ENCODE measurements around the gene LDLRAD4.
"Not testable (repeated sequence)": the region's sequence is repeated elsewhere in the genome, so short reads cannot be mapped to it uniquely, and the experiment has no call there.

LDLRAD4 gene

DNA sequence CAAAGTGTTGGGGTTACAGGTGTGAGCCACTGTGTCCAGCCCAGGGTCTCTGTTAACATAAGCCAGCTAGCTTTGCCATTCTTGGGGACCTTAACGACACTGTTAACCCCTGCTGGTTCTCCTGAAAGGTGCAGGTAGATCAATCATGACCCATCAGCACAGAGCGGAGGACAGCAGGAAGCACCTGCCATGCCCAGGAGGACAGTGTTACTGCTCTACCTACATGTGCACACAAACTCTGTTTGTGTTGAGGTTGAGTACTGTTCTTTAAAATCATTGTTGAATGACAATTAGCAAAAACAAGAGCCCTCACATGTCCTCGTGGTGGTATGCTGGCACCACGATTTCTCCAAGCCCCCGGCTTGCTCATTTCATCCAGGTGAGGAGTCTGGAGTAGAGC, 386.9 kb downstream of the LDLRAD4 start:
- Histone ChIP-seq H3K9ac (ENCODE audit: low read length) (no peak overlapping the region), H2BK120ac (ENCODE audit: low read depth, low read length) (no peak overlapping the region), H2BK15ac (ENCODE audit: low read depth, poor library complexity, severe bottlenecking) (no peak overlapping the region), H3K27ac (ENCODE audit: low read length, poor library complexity, severe bottlenecking) (no peak overlapping the region), H2BK12ac (ENCODE audit: low read length in 2 of 2) (no peak overlapping the region), H3K4me1 (ENCODE audit: control insufficient read depth, insufficient read depth, low read depth, low read length) (no peaks in the 10 kb centered on the region), H3K27me3 (ENCODE audit: control insufficient read depth in 1 of 2, insufficient read depth in 1 of 2, low read length in 2 of 2) (peaks cover 0 to 17% of the 10 kb centered on the region in 2 experiments), H2BK5ac (ENCODE audit: low read depth, low read length, poor library complexity, severe bottlenecking) (no peak overlapping the region), H3K4me3 (ENCODE audit: insufficient read depth in 1 of 2, low read depth in 1 of 2, low read length in 2 of 2) (no peak overlapping the region), H3K4me2 (ENCODE audit: low read length, poor library complexity, severe bottlenecking) (no peak overlapping the region), H3K23ac (ENCODE audit: low read length in 2 of 2) (no peak overlapping the region), H3K9me3 (ENCODE audit: control insufficient read depth, low read length) (no peaks in the 10 kb centered on the region), H3K79me1 (replicated peaks; ENCODE audit: low read length, poor library complexity, severe bottlenecking) (no peaks in the 10 kb centered on the region), H2AK5ac (ENCODE audit: low read length, severe bottlenecking) (no peak overlapping the region), H4K91ac (ENCODE audit: low read length) (no peak overlapping the region), H3K4ac (ENCODE audit: low read depth in 1 of 2, low read length in 2 of 2) (no peak overlapping the region), H3K14ac (ENCODE audit: low read length in 2 of 2) (no peak overlapping the region), H2AFZ (ENCODE audit: low read depth, low read length) (no peak overlapping the region), H4K8ac (ENCODE audit: low read length) (no peak overlapping the region), H3K18ac (ENCODE audit: low read depth in 1 of 2, low read length in 2 of 2) (no peak overlapping the region), H3K36me3 (ENCODE audit: control insufficient read depth in 1 of 2, insufficient read depth in 2 of 2, low read depth in 1 of 2, low read length in 2 of 2) (no peaks in the 10 kb centered on the region)
- 84% methylated on average over 5 of the region's 5 CpGs for WGBS
- no peak for DNase-seq

DNA sequence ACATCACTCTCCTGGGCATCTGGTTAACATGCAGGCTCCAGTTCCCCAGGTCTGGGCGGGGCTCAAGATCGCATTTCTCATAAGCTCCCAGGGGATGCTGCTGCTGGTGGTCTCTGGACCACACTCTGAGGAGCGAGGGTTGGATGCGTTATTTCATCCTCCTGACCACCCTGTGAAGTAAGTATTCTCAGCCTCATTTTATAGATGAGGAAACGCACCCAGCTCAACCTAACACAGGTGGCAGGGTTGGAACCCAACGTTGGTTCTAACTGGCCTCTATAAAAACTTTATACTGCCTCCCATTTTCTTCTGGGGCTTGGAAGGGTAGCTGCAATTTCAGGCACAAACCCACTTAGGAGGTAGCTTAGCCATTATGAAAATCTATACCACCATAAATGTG, 387.3 kb downstream of the LDLRAD4 start:
- no peak overlapping the region for H3K18ac ChIP-seq (ENCODE audit: low read depth in 1 of 2, low read length in 2 of 2)
- H3K9me3 ChIP-seq (ENCODE audit: control insufficient read depth, low read length) = no peaks in the 10 kb centered on the region
- H3K36me3 ChIP-seq (ENCODE audit: control insufficient read depth in 1 of 2, insufficient read depth in 2 of 2, low read depth in 1 of 2, low read length in 2 of 2) = no peaks in the 10 kb centered on the region
- WGBS = 78% methylated on average over 6 of the region's 6 CpGs
- H3K23ac ChIP-seq (ENCODE audit: low read length in 2 of 2) = no peak overlapping the region
- H3K27ac ChIP-seq (ENCODE audit: low read length, poor library complexity, severe bottlenecking) = no peak overlapping the region
- no peak overlapping the region for H2BK120ac ChIP-seq (ENCODE audit: low read depth, low read length)
- no peak overlapping the region for H3K4me2 ChIP-seq (ENCODE audit: low read length, poor library complexity, severe bottlenecking)
- H2BK15ac ChIP-seq (ENCODE audit: low read depth, poor library complexity, severe bottlenecking) = no peak overlapping the region
- H3K4me1 ChIP-seq (ENCODE audit: control insufficient read depth, insufficient read depth, low read depth, low read length) = peaks cover under 1% of the 10 kb centered on the region
- H4K91ac ChIP-seq (ENCODE audit: low read length) = no peak overlapping the region
- H3K79me1 ChIP-seq (replicated peaks; ENCODE audit: low read length, poor library complexity, severe bottlenecking) = no peaks in the 10 kb centered on the region
- H3K9ac ChIP-seq (ENCODE audit: low read length) = no peak overlapping the region
- no peak overlapping the region for H3K4ac ChIP-seq (ENCODE audit: low read depth in 1 of 2, low read length in 2 of 2)
- H2AFZ ChIP-seq (ENCODE audit: low read depth, low read length) = no peak overlapping the region
- no peak overlapping the region for H2BK5ac ChIP-seq (ENCODE audit: low read depth, low read length, poor library complexity, severe bottlenecking)
- no peak for DNase-seq
- H2AK5ac ChIP-seq (ENCODE audit: low read length, severe bottlenecking) = no peak overlapping the region
- peaks cover 2 to 22% of the 10 kb centered on the region in 2 experiments for H3K27me3 ChIP-seq (ENCODE audit: control insufficient read depth in 1 of 2, insufficient read depth in 1 of 2, low read length in 2 of 2)
- H3K14ac ChIP-seq (ENCODE audit: low read length in 2 of 2) = no peak overlapping the region
- no peak overlapping the region for H4K8ac ChIP-seq (ENCODE audit: low read length)
- H2BK12ac ChIP-seq (ENCODE audit: low read length in 2 of 2) = no peak overlapping the region
- H3K4me3 ChIP-seq (ENCODE audit: insufficient read depth in 1 of 2, low read depth in 1 of 2, low read length in 2 of 2) = no peak overlapping the region

- H3K4me2 ChIP-seq (ENCODE audit: low read length, poor library complexity, severe bottlenecking) = no peak overlapping the region
- no peak overlapping the region for H3K14ac ChIP-seq (ENCODE audit: low read length in 2 of 2)
- no peak overlapping the region for H2AK5ac ChIP-seq (ENCODE audit: low read length, severe bottlenecking)
- no peaks in the 10 kb centered on the region for H3K9me3 ChIP-seq (ENCODE audit: control insufficient read depth, low read length)
- H4K8ac ChIP-seq (ENCODE audit: low read length) = no peak overlapping the region
- peaks cover 10 to 30% of the 10 kb centered on the region in 2 experiments for H3K27me3 ChIP-seq (ENCODE audit: control insufficient read depth in 1 of 2, insufficient read depth in 1 of 2, low read length in 2 of 2)
- no peak overlapping the region for H2AFZ ChIP-seq (ENCODE audit: low read depth, low read length)
- no peak overlapping the region for H2BK5ac ChIP-seq (ENCODE audit: low read depth, low read length, poor library complexity, severe bottlenecking)
- H2BK12ac ChIP-seq (ENCODE audit: low read length in 2 of 2) = no peak overlapping the region
- no peak overlapping the region for H2BK120ac ChIP-seq (ENCODE audit: low read depth, low read length)
- H3K4me3 ChIP-seq (ENCODE audit: insufficient read depth in 1 of 2, low read depth in 1 of 2, low read length in 2 of 2) = no peak overlapping the region
- no peaks in the 10 kb centered on the region for H3K36me3 ChIP-seq (ENCODE audit: control insufficient read depth in 1 of 2, insufficient read depth in 2 of 2, low read depth in 1 of 2, low read length in 2 of 2)
- H3K9ac ChIP-seq (ENCODE audit: low read length) = no peak overlapping the region
- no peak overlapping the region for H2BK15ac ChIP-seq (ENCODE audit: low read depth, poor library complexity, severe bottlenecking)
- no peak overlapping the region for H3K4ac ChIP-seq (ENCODE audit: low read depth in 1 of 2, low read length in 2 of 2)
- 69% methylated on average over 6 of the region's 6 CpGs for WGBS
- H3K79me1 ChIP-seq (replicated peaks; ENCODE audit: low read length, poor library complexity, severe bottlenecking) = no peaks in the 10 kb centered on the region
- H3K23ac ChIP-seq (ENCODE audit: low read length in 2 of 2) = no peak overlapping the region
- H3K27ac ChIP-seq (ENCODE audit: low read length, poor library complexity, severe bottlenecking) = no peak overlapping the region
- no peak overlapping the region for H3K18ac ChIP-seq (ENCODE audit: low read depth in 1 of 2, low read length in 2 of 2)
- peaks cover 3% of the 10 kb centered on the region for H3K4me1 ChIP-seq (ENCODE audit: control insufficient read depth, insufficient read depth, low read depth, low read length)
- no peak for DNase-seq
- no peak overlapping the region for H4K91ac ChIP-seq (ENCODE audit: low read length)
Measured at GRCh38 chr18:13606604-13607254, 388.2 kb downstream of the LDLRAD4 start.

GRCh38 chr18:13608024-13608562, 389.5 kb downstream of the LDLRAD4 start:
- H3K4me3 ChIP-seq (ENCODE audit: insufficient read depth in 1 of 2, low read depth in 1 of 2, low read length in 2 of 2); H3K9me3 ChIP-seq (ENCODE audit: control insufficient read depth, low read length); H3K9ac ChIP-seq (ENCODE audit: low read length); H3K4ac ChIP-seq (ENCODE audit: low read depth in 1 of 2, low read length in 2 of 2); H2AFZ ChIP-seq (ENCODE audit: low read depth, low read length); H2BK120ac ChIP-seq (ENCODE audit: low read depth, low read length); H3K36me3 ChIP-seq (ENCODE audit: control insufficient read depth in 1 of 2, insufficient read depth in 2 of 2, low read depth in 1 of 2, low read length in 2 of 2); H3K23ac ChIP-seq (ENCODE audit: low read length in 2 of 2); H3K79me1 ChIP-seq (replicated peaks; ENCODE audit: low read length, poor library complexity, severe bottlenecking); H3K4me2 ChIP-seq (ENCODE audit: low read length, poor library complexity, severe bottlenecking); H3K4me1 ChIP-seq (ENCODE audit: control insufficient read depth, insufficient read depth, low read depth, low read length); DNase-seq; H3K27ac ChIP-seq (ENCODE audit: low read length, poor library complexity, severe bottlenecking); H2BK12ac ChIP-seq (ENCODE audit: low read length in 2 of 2); H3K14ac ChIP-seq (ENCODE audit: low read length in 2 of 2); H4K91ac ChIP-seq (ENCODE audit: low read length); H3K18ac ChIP-seq (ENCODE audit: low read depth in 1 of 2, low read length in 2 of 2); H2BK15ac ChIP-seq (ENCODE audit: low read depth, poor library complexity, severe bottlenecking); H2BK5ac ChIP-seq (ENCODE audit: low read depth, low read length, poor library complexity, severe bottlenecking); H2AK5ac ChIP-seq (ENCODE audit: low read length, severe bottlenecking): not testable (repeated sequence)
- H3K27me3 ChIP-seq (ENCODE audit: control insufficient read depth in 1 of 2, insufficient read depth in 1 of 2, low read length in 2 of 2) = peaks cover 23 to 43% of the 10 kb centered on the region in 2 experiments
- WGBS = 87% methylated on average over 9 of the region's 10 CpGs
- H4K8ac ChIP-seq (ENCODE audit: low read length) = peak overlapping the region; percentile 27

Measured in mesenchymal stem cell (in vitro differentiated cells and primary cell).